Right cardiac atrium (tissue), 5 donors: ENCODE measurements around the gene PPP2R5C. TPM values are rescaled to one million over a fixed set of nuclear protein-coding genes. Genes with fewer than 3 reads are reported as not detected.

ENCODE experiments used
- ATAC-seq, 2 donors: fragments of 200-7000 bp; cut with Tn5 transposase; one replicate each; pipeline versions ENCODE4 v1.8.0 to v1.9.1; 2020; ENCODE audit warnings: moderate library complexity in 2 of 2, mild to moderate bottlenecking in 1 of 2
- DNase-seq, 3 donors: peaks; one replicate each; pipeline ENCODE4 v3.0.0-alpha.2; 2020
- H3K27ac ChIP-seq: one replicate; pipeline ENCODE4 v1.5.1; 2013; ENCODE audit warnings: mild to moderate bottlenecking, low read length, control low read depth, moderate library complexity
- H3K27me3 ChIP-seq: one replicate; pipeline ENCODE4 v1.6.1; 2013; ENCODE audit not compliant: control insufficient read depth, insufficient read depth
- H3K4me1 ChIP-seq: one replicate; pipeline ENCODE4 v1.6.1; 2013; ENCODE audit warnings: low read length; ENCODE audit not compliant: control insufficient read depth, insufficient read depth
- H3K4me3 ChIP-seq: one replicate; pipeline ENCODE4 v1.5.1; 2013; ENCODE audit warnings: low read length, control low read depth
- H3K9me3 ChIP-seq: one replicate; pipeline ENCODE4 v1.6.1; 2013; ENCODE audit warnings: low read length; ENCODE audit not compliant: control insufficient read depth
- WGBS: extraction: QIAGEN DNeasy Blood & Tissue Kit; methylation state at CpG from one replicate; pipeline ENCODE4 v1.1.7; 2013; 5-methylcytosine and 5-hydroxymethylcytosine counted together
- intact Hi-C, 4 donors: fragments of 100-400 bp; cut with DNase I; formaldehyde crosslinking; loops; one replicate each; pipeline versions ENCODE4 v1.11.0 to v1.14.0; 2022 to 2023
- polyA plus RNA-seq: library from polyadenylated mRNA; stranded (reverse); fragments of 200-250 nt; gene quantifications from one replicate; pipeline ENCODE4 v1.2.3, GENCODE V29; 2013
- total RNA-seq, 4 donors: library from RNA; stranded (reverse); fragmentation: NEBNext Ultra II Directional; extraction: Animal tissue kit (Norgen Biotek cat#: 25700); gene quantifications; one replicate each; pipeline ENCODE4 v1.2.1, GENCODE V29; 2021
- donor health status: healthy with polysubstance abuse.
- donor health status: DM: no; HTN: yes; CAD: no.
- donor health status: DM: no; HTN: no; CAD: no.
- donor health status: DM: no; HTN: yes; CAD: no; lungs with severe emphysema.
- donor health status: DM: yes; HTN: yes; CAD: no.

Gene PPP2R5C
- total and polyA plus RNA-seq, 5 donors: 100.0 to 158 (median 144) TPM

- intact Hi-C loops: no loop called here
These were observed 210.8 kb downstream of the PPP2R5C start for GRCh38 chr14:101972126-101972866.

GRCh38 chr14:101973356-101973755 is 211.8 kb downstream of the PPP2R5C start:
- Histone ChIP-seq H3K4me3 (no peak overlapping the region), H3K9me3 (no peaks in the 10 kb centered on the region), H3K4me1 (peaks cover 12% of the 10 kb centered on the region), H3K27me3 (no peaks in the 10 kb centered on the region), H3K27ac (peak overlapping the region; percentile 52)
- WGBS: 92% methylated on average over 7 of the region's 7 CpGs
- no peak for DNase-seq
- ATAC-seq: no peak
- intact Hi-C loops: no loop called here

More at GRCh38 chr14:101972126-101972866, 210.8 kb downstream of the PPP2R5C start:
- Histone ChIP-seq H3K27me3 (no peaks in the 10 kb centered on the region), H3K4me1 (peaks cover 12% of the 10 kb centered on the region), H3K4me3 (no peak overlapping the region), H3K9me3 (no peaks in the 10 kb centered on the region), H3K27ac (no peak overlapping the region)
- DNase-seq (peak; percentile 86 to 91 (median 87)), ATAC-seq (peak; percentile 98 to 99)
- 16% methylated on average over 10 of the region's 10 CpGs for WGBS

GRCh38 chr14:101975231-101975630 is 213.7 kb downstream of the PPP2R5C start:
- no peak overlapping the region for H3K4me3 ChIP-seq
- intact Hi-C loops: no loop called here
- H3K4me1 ChIP-seq: peaks cover 12% of the 10 kb centered on the region
- H3K27me3 ChIP-seq: no peaks in the 10 kb centered on the region
- ATAC-seq (no peak), DNase-seq (no peak)
- H3K27ac ChIP-seq: peak overlapping the region; percentile 62
- no peaks in the 10 kb centered on the region for H3K9me3 ChIP-seq
- WGBS: 73% methylated on average over 7 of the region's 7 CpGs

Other genes with a start within 250 kb of the PPP2R5C start
- under 1 TPM in 1 of 4 donors, not detected in 3; 0.17 TPM for gene DIO3, start 200.2 kb upstream of the PPP2R5C start, total RNA-seq
- 0.34 TPM for gene DIO3, start 200.2 kb upstream of the PPP2R5C start, polyA plus RNA-seq
- 100 to 1,000 TPM; 287 to 411 (median 341) TPM for gene DYNC1H1, start 202.9 kb downstream of the PPP2R5C start, total RNA-seq
- 188 TPM for gene DYNC1H1, start 202.9 kb downstream of the PPP2R5C start, polyA plus RNA-seq